ENCODE data around the gene HMCN2.

DNA sequence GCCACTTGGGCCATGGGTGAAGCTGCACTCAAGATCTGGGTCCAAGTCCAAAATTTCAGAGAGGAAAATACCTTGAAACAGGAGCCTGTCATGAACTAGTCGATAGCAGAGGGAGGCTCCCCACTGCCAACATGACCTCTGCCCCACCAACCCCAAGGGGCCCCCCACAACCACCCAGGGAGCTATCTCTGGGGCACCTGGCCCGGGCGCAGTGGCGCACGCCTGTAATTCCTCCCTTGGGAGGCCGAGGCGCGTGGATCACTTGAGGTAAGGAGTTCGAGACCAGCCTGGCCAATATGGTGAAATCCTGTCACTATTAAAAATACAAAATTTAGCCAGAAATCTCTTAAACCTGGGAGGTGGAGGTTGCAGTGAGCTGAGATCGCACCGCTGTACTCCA is 20.1 kb upstream of the HMCN2 start:
- no peak for TF ChIP-seq POLR2A (IDR thresholded peaks at IDR 0.05; ENCODE audit: low read length)
- no peak for TF ChIP-seq GATA1 (IDR thresholded peaks at IDR 0.05; ENCODE audit: low read depth, low read length)

Data from erythroblast (primary cell).